BE2C (cell line): ENCODE measurements around the gene NOTUM.

Experiments used
- DNase-seq: peaks from one replicate; pipeline ENCODE4 v3.0.0-alpha.2; 2020
- H3K27me3 ChIP-seq: fragments of 250-450 bp; sonication (Bioruptor Pico); 2 replicates; pipeline ENCODE4 v1.5.1; 2020; ENCODE audit warnings: mild to moderate bottlenecking
- H3K36me3 ChIP-seq: fragments of 250-450 bp; sonication (Bioruptor Pico); 2 replicates; pipeline ENCODE4 v1.5.1; 2020; ENCODE audit warnings: mild to moderate bottlenecking
- H3K4me1 ChIP-seq: fragments of 250-450 bp; sonication (Bioruptor Pico); 2 replicates; pipeline ENCODE4 v1.5.1; 2020
- H3K4me3 ChIP-seq: 2 replicates; pipeline ENCODE4 v1.5.1; 2011; ENCODE audit warnings: low read depth, low read length
- H3K9me3 ChIP-seq: fragments of 250-450 bp; sonication (Bioruptor Pico); 2 replicates; pipeline ENCODE4 v1.5.1; 2020
- TF ChIP-seq, protein P1 (sequence below): IDR thresholded peaks from 2 replicates; pipeline ENCODE4 v1.5.1; 2012; ENCODE audit warnings: mild to moderate bottlenecking, low read depth, low read length

The NOTUM gene

DNA sequence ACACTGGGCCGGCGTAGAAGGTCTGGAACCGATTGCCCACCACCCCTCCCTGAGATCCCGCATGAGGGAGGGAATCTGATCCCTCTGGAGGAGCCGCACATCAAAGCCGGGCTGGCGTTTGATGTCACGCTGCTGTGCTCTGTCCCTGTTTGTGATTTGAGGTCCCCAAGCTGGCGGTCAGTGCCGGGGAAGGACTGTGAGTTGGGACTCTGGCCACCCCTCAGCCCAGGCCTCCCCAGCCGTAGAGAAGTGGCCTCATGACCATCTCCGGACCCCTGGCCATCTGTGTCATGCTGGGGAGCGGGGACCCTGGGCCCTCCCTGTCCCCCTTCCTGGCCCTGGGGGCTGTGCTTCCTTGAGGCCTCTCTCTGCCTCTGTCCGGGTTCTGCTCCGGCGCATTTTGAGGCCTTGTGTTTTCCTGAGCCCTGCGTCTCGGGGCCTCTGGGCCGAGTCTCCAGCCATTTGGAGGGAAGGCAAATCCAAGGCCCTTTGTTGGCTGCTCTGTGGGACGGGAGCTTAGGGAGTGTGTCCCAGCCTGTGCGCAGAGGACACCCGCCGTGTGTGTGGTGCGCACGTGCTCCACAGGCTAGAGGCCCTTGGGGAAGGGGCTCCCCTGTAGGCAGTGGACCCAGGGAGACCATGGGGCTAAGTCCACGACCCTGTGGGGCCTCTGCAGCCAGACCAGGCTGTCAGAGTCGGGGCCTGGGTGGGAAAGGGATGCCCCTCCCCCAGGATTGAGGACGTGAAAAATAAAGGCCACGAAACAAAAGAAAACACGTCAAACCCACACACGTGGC is 31.5 kb upstream of the NOTUM start:
- no peak for DNase-seq
- Histone ChIP-seq H3K4me3 (peak overlapping the region; percentile 18), H3K9me3 (no peaks in the 10 kb centered on the region), H3K36me3 (no peaks in the 10 kb centered on the region; the same call in none of the 2 replicates), H3K4me1 (peaks cover 23% of the 10 kb centered on the region), H3K27me3 (no peaks in the 10 kb centered on the region)
- TF ChIP-seq, protein P1, sequence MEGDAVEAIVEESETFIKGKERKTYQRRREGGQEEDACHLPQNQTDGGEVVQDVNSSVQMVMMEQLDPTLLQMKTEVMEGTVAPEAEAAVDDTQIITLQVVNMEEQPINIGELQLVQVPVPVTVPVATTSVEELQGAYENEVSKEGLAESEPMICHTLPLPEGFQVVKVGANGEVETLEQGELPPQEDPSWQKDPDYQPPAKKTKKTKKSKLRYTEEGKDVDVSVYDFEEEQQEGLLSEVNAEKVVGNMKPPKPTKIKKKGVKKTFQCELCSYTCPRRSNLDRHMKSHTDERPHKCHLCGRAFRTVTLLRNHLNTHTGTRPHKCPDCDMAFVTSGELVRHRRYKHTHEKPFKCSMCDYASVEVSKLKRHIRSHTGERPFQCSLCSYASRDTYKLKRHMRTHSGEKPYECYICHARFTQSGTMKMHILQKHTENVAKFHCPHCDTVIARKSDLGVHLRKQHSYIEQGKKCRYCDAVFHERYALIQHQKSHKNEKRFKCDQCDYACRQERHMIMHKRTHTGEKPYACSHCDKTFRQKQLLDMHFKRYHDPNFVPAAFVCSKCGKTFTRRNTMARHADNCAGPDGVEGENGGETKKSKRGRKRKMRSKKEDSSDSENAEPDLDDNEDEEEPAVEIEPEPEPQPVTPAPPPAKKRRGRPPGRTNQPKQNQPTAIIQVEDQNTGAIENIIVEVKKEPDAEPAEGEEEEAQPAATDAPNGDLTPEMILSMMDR: no peak

DNA sequence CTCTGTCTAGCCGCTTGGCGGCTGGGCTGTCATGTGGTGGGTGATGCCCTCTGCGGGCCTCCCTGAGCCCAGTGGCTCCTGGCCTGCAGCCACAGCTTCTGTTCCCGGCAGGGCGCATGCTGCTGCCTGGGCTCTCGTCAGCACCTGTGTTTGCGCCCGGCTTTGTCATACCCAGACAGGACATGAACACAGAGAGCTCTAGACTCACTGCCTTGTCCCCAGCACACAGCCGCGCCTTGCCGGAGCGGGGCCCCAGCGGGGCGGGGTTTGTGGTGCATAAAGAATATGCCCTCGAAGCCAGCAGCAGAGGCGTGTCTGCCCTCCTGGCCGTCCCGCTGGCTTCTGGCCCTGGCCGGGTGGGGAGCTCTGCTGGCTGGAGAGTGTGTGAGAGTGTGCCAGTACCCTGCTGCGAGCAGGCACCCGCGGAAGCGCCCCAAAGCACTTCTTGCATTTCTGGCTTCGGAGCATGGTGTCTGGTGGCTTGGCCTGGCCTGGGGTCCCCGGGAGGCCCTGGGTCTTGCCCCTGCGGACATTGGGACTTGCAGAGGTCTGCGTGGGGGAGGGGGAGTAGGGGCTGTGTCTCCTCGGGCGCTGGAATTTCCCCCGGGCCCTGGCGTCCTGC is 30.8 kb upstream of the NOTUM start:
- Histone ChIP-seq H3K4me1 (peaks cover 23% of the 10 kb centered on the region), H3K27me3 (no peaks in the 10 kb centered on the region), H3K9me3 (no peaks in the 10 kb centered on the region), H3K36me3 (no peaks in the 10 kb centered on the region; the same call in none of the 2 replicates), H3K4me3 (peak overlapping the region; percentile 18)
- TF ChIP-seq, protein P1: peak; percentile 17; the same call in 1 of the 2 replicates
- DNase-seq: peak; percentile 91

DNA sequence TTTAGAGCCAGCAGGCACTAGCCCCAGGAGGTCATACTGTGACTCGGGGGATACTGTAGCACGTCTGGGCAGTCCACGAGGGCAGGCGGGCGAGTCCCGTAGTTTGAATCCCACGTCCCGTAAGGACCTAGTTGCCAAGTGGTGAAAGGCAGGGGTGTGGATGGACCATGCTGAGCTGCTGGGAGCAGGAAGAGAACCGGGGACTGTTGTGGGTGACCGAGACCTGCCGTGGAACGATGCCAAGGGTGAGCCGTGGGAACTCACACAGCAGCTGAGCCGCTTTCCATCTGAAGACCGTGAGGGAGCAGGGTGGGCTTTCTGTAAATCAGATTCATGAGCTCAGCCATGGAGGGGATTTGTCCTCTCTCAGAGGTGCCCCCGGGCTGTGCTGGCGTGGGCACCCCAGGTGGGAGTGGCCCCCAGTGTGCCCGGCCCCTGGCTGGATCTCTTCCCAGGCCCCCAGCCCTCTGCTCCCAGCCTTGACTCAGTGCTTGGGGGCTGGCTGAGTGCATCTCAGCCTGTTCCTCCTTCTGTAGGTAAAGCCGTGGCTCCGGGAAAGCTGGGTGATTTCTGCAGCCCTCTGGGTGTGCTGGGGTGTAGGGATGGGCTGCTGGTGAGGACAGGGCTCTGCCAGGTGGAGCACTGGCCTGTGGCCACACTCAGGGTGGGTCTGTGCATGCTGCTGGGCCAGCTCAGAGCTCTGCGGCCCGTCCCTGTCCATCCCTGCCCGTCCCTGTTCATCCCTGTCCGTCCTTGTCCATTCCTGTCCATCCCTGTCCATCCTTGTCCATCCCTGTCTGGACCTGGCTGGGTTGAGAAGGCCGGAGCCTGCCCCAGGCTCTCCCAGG is 30.1 kb upstream of the NOTUM start:
- peaks cover 4% of the 10 kb centered on the region for H3K36me3 ChIP-seq
- TF ChIP-seq, protein P1: no peak
- peaks cover 23% of the 10 kb centered on the region for H3K4me1 ChIP-seq
- H3K9me3 ChIP-seq: no peaks in the 10 kb centered on the region
- peak; percentile 18 for DNase-seq
- no peaks in the 10 kb centered on the region for H3K27me3 ChIP-seq
- no peak overlapping the region for H3K4me3 ChIP-seq

DNA sequence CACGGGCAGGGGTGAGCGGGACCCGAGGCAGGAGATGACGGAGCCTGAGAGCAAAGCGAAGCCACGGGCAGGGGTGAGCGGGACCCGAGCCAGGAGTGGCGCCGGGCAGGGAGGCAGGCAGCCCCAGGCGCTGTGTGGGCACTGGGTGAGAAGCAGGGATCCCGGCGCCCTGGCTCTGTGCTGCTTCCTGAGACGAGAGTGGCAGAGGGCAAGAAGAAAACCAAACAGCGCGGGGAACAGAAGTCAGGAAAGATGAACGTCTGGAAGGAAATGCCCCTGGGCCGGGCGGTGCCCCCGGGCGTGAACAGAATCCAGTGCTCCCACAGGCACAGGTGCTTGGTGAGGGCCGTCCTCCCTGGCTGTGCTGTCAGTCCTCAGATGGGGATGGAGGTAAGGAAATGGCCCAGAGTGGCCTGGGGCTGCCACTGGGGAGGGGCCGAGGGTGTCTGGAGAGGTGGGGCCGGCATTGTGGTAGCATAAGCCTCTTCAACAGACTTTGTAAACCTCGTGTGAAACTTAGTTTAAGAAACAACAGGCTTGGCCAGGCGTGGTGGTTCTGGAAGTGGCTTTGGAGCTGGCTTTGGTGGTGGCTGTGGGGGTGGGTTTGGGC is 26.3 kb upstream of the NOTUM start:
- no peaks in the 10 kb centered on the region for H3K27me3 ChIP-seq
- DNase-seq: no peak
- H3K4me1 ChIP-seq: peaks cover 16% of the 10 kb centered on the region
- no peak overlapping the region for H3K4me3 ChIP-seq
- H3K9me3 ChIP-seq: no peaks in the 10 kb centered on the region
- TF ChIP-seq, protein P1: no peak
- peaks cover 19% of the 10 kb centered on the region for H3K36me3 ChIP-seq

DNA sequence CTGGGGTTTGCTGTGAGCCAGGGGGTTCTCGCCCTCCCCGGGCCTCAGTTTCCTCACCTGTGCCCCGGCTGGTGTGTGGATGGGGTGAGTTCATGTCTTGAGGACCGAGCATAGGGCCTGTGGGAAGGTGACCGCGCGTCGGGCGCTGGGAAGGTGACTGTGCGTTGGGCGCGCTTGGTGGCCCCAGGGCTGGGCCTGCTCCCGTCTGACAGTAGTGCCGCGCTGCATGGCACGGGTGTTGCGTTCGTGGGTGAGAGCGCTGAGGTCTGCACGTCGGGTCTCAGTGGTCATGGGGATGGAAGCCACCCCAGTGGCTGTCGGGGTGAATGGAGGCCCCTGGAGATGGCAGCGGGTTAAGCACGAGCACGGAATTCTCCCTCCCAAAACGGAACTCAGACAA is 25.6 kb upstream of the NOTUM start:
- H3K27me3 ChIP-seq: no peaks in the 10 kb centered on the region
- peaks cover 19% of the 10 kb centered on the region for H3K36me3 ChIP-seq
- no peaks in the 10 kb centered on the region for H3K9me3 ChIP-seq
- peak; percentile 9 for DNase-seq
- H3K4me1 ChIP-seq: peaks cover 9% of the 10 kb centered on the region
- TF ChIP-seq, protein P1: no peak
- H3K4me3 ChIP-seq: no peak overlapping the region
